ENCODE data around the gene NLRP10.

NLRP10 gene

GRCh38 chr11:7936615-7937014 is 28.6 kb downstream of the NLRP10 start:
- no peak for DNase-seq (ENCODE audit: extremely low read depth, low read depth)
- TF ChIP-seq, protein P1, sequence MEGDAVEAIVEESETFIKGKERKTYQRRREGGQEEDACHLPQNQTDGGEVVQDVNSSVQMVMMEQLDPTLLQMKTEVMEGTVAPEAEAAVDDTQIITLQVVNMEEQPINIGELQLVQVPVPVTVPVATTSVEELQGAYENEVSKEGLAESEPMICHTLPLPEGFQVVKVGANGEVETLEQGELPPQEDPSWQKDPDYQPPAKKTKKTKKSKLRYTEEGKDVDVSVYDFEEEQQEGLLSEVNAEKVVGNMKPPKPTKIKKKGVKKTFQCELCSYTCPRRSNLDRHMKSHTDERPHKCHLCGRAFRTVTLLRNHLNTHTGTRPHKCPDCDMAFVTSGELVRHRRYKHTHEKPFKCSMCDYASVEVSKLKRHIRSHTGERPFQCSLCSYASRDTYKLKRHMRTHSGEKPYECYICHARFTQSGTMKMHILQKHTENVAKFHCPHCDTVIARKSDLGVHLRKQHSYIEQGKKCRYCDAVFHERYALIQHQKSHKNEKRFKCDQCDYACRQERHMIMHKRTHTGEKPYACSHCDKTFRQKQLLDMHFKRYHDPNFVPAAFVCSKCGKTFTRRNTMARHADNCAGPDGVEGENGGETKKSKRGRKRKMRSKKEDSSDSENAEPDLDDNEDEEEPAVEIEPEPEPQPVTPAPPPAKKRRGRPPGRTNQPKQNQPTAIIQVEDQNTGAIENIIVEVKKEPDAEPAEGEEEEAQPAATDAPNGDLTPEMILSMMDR (IDR thresholded peaks at IDR 0.05; ENCODE audit: low read depth, low read length) = no peak

DNA sequence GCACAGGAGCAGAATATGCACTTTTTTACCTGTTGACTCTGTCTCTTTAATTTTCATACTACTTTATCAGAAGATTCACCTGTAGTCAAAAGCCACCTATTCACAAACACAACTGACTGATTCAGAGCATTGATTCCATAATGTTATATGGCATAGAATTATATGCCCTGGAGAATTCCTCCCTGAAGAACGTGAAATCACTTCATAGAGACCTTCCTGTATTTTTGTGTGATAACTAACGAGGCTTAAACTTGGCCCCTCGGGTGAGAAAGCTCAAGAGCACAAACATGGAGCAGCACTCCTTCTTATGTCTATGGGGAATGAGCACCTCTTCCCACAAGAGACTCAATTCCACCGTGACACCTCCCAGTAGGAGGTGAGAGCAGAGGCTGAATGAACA is 34.1 kb downstream of the NLRP10 start, which contains the start of gene OR10A6:
OR10A6 (minus strand) TSS at position 101 of the 400 bp plus-strand sequence. CDS start 2,606 bp downstream, outside the sequence.
- TF ChIP-seq, protein P1 (IDR thresholded peaks at IDR 0.05; ENCODE audit: low read depth, low read length) = no peak
- DNase-seq (ENCODE audit: extremely low read depth, low read depth) = no peak

DNA sequence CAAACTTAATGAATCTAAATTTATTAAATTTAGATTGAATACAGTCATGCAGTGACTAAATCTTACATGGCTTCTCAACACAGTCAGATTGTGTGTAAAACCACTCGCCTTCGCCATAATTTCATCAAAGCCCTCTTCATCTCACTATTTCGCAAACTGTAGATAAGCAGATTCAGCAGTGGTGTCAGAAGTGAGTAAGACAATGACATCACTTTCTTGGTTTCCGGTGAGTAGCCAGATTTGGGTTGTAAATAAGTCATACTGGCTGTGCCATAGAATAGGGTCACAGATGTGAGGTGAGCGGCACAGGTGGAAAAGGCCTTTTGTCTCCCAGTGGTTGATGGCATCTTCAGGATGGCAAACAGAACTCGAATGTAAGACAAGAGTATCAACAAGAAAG is 37.6 kb downstream of the NLRP10 start:
- no peak for DNase-seq (ENCODE audit: extremely low read depth, low read depth)

DNA sequence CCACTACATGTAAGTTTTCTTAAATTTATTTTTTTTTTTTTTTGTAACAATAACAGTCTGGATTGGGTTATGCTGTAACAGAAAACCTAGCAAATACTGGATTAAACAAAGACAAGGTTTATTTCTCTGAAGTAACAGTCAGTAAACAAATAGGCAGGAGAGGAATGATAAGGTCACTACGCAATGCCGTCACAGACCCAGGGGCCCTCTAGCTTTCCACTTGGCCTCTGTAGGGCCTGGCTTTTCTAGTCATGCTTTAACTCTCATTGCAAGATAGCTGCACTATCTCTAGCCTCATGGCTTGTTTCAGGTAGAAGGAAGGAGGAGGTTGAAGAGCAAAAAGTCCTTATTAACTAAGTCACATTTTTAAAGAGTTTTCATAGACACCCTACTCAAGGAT is 40.7 kb downstream of the NLRP10 start:
- TF ChIP-seq, protein P1 (IDR thresholded peaks at IDR 0.05; ENCODE audit: low read depth, low read length) = no peak
- DNase-seq (ENCODE audit: extremely low read depth, low read depth) = no peak

More for the DNA sequence above, 37.6 kb downstream of the NLRP10 start:
- TF ChIP-seq, protein P1 (IDR thresholded peaks at IDR 0.05; ENCODE audit: low read depth, low read length) = no peak

GRCh38 chr11:7918141-7918540 is 47.1 kb downstream of the NLRP10 start:
- no peak for DNase-seq (ENCODE audit: extremely low read depth, low read depth)

More at GRCh38 chr11:7918141-7918540, 47.1 kb downstream of the NLRP10 start:
- TF ChIP-seq, protein P1 (IDR thresholded peaks at IDR 0.05; ENCODE audit: low read depth, low read length) = no peak

All from AG09319 (cell line).